Measurements from ENCODE around the gene FLT3. TPM values are rescaled to one million over a fixed set of nuclear protein-coding genes. Genes with fewer than 3 reads are reported as not detected.
"Not testable (repeated sequence)": the region's sequence is repeated elsewhere in the genome, so short reads cannot be mapped to it uniquely, and the experiment has no call there.

Gene FLT3
- total RNA-seq, 1 donor from 2014 or later, result 0.07 TPM

- intact Hi-C loops (cut with micrococcal nuclease), result no loop called here
- DNase-seq, result no peak
- ATAC-seq, result no peak
Observed at GRCh38 chr13:27966641-27967202, 133.7 kb downstream of the FLT3 start.

GRCh38 chr13:27965740-27966640 lies 134.4 kb downstream of the FLT3 start:
- no peak for DNase-seq

GRCh38 chr13:27965343-27965739 lies 135.0 kb downstream of the FLT3 start:
- no peak for DNase-seq
- intact Hi-C loops (cut with micrococcal nuclease), result no loop called here
- ATAC-seq, result no peak

More at GRCh38 chr13:27965740-27966640, 134.4 kb downstream of the FLT3 start:
- intact Hi-C loops (cut with micrococcal nuclease), result no loop called here
- ATAC-seq, result no peak

GRCh38 chr13:27964741-27965323 lies 135.5 kb downstream of the FLT3 start:
- ATAC-seq, result no peak
- intact Hi-C loops (cut with micrococcal nuclease), result no loop called here
- no peak for DNase-seq

GRCh38 chr13:27964206-27964605 lies 136.2 kb downstream of the FLT3 start:
- ATAC-seq; DNase-seq; intact Hi-C loops (cut with micrococcal nuclease): not testable (repeated sequence)

- no peak for ATAC-seq
- intact Hi-C loops (cut with micrococcal nuclease), result no loop called here
- DNase-seq, result no peak
Observed at GRCh38 chr13:27963491-27963890, 136.9 kb downstream of the FLT3 start.

- DNase-seq, result no peak
- intact Hi-C loops (cut with micrococcal nuclease), result no loop called here
- ATAC-seq, result no peak
Observed at GRCh38 chr13:27962982-27963381, 137.4 kb downstream of the FLT3 start.

- intact Hi-C loops (cut with micrococcal nuclease), result no loop called here
- no peak for ATAC-seq
Observed at GRCh38 chr13:27962128-27962841, 138.1 kb downstream of the FLT3 start.

GRCh38 chr13:27961227-27962085 lies 138.9 kb downstream of the FLT3 start:
- no peak for ATAC-seq
- intact Hi-C loops (cut with micrococcal nuclease), result no loop called here
- no peak for DNase-seq

More at GRCh38 chr13:27962128-27962841, 138.1 kb downstream of the FLT3 start:
- no peak for DNase-seq

GRCh38 chr13:27960362-27961226 lies 139.8 kb downstream of the FLT3 start:
- DNase-seq, result peak; percentile 60
- ATAC-seq, result peak; percentile 81
- intact Hi-C loops (cut with micrococcal nuclease), result no loop called here

- ATAC-seq (no peak), DNase-seq (no peak)
- intact Hi-C loops (cut with micrococcal nuclease), result no loop called here
Observed at GRCh38 chr13:27959976-27960361, 140.4 kb downstream of the FLT3 start.

- no peak for DNase-seq
- intact Hi-C loops (cut with micrococcal nuclease), result no loop called here
- no peak for ATAC-seq
Observed at GRCh38 chr13:27956576-27957300, 143.6 kb downstream of the FLT3 start.

- DNase-seq (no peak), ATAC-seq (no peak)
- intact Hi-C loops (cut with micrococcal nuclease), result no loop called here
Observed at GRCh38 chr13:27955014-27955591, 145.3 kb downstream of the FLT3 start.

- ATAC-seq (peak; percentile 72), DNase-seq (no peak)
- intact Hi-C loops (cut with micrococcal nuclease), result no loop called here
Observed at GRCh38 chr13:27954406-27954851, 145.9 kb downstream of the FLT3 start.

- intact Hi-C loops (cut with micrococcal nuclease), result no loop called here
- ATAC-seq (peak; percentile 99), DNase-seq (peak; percentile 85)
Observed at GRCh38 chr13:27953676-27954405, 146.5 kb downstream of the FLT3 start.
